ENCODE measurements around the gene PRKACB. TPM values are rescaled to one million over a fixed set of nuclear protein-coding genes. Genes with fewer than 3 reads are reported as not detected.

PRKACB gene
- polyA plus RNA-seq, 1 experiment, result 33.4 TPM

DNA sequence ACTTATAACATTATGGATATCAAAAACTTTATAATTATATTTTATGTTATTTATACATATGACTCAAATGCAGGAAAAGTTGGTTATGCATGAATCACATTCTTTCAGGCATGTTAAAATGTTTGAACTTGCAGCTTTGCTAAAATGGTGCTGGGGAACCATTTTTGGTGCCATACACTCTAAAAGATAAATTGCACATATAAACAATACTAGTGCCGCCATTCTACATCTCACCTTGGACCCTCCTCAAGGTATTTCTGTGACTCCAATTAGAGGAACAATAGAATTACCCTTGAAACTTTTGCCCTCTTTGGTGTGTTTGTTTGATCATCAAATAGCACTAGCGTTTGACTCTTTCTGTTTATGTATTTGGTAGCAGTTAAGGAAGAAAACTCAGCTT, 997 bp downstream of the PRKACB start:
- Histone ChIP-seq H3K27ac (ENCODE audit: low read depth, low read length) (no peak overlapping the region), H3K4me3 (ENCODE audit: low read depth, low read length) (no peak overlapping the region), H3K27me3 (ENCODE audit: control insufficient read depth, insufficient read depth, low read length) (no peaks in the 10 kb centered on the region), H3K9me3 (ENCODE audit: control insufficient read depth, insufficient read depth, low read length) (no peaks in the 10 kb centered on the region)
- ChIA-PET POLR2A (no interaction called here), CTCF (interaction anchor here (0.7 to 12.7 kb wide), 7 partner anchors 20 to 790 kb away, joined by 3 to 226 read pairs (median 4); no protein-coding TSS in a partner anchor)
- TF ChIP-seq CTCF (IDR thresholded peaks at IDR 0.05; ENCODE audit: low read depth, low read length), result no peak
- no peak for DNase-seq (ENCODE audit: low read depth, low spot score)

GRCh38 chr1:84146411-84147032, 2.5 kb downstream of the PRKACB start:
- no peaks in the 10 kb centered on the region for H3K9me3 ChIP-seq (ENCODE audit: control insufficient read depth, insufficient read depth, low read length)
- POLR2A ChIA-PET, result interaction anchor here (1.4 kb wide), 1 partner anchor 9 kb away, joined by 3 read pairs; no protein-coding TSS in a partner anchor
- H3K27ac ChIP-seq (ENCODE audit: low read depth, low read length), result no peak overlapping the region
- no peak overlapping the region for H3K4me3 ChIP-seq (ENCODE audit: low read depth, low read length)
- H3K27me3 ChIP-seq (ENCODE audit: control insufficient read depth, insufficient read depth, low read length), result no peaks in the 10 kb centered on the region
- TF ChIP-seq CTCF (IDR thresholded peaks at IDR 0.05; ENCODE audit: low read depth, low read length), result no peak
- DNase-seq (ENCODE audit: low read depth, low spot score), result peak; percentile 30
- CTCF ChIA-PET, result interaction anchor here (0.6 to 12.7 kb wide), 4 partner anchors 287 to 626 kb away, joined by 3 to 226 read pairs (median 16); no protein-coding TSS in a partner anchor

DNA sequence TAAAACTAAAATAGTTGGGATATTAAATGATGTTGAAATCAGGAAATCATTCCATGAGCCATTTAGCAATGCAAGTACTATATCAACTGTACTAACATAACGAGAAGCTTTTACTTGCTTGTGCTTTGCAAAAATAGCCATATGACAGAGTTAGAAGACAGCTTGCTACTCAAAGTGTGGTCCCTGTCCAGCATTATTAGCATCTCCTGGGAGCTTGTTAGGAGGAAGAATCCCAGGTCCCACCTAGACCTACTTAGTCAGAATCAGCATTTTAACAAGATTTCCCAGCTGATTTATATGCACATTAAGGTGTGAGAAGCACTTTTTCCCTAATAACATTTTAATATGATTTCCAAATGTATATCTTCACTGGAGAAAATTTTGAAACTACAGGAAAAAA, 4.7 kb downstream of the PRKACB start:
- Histone ChIP-seq H3K4me3 (ENCODE audit: low read depth, low read length) (no peak overlapping the region), H3K9me3 (ENCODE audit: control insufficient read depth, insufficient read depth, low read length) (no peaks in the 10 kb centered on the region), H3K27ac (ENCODE audit: low read depth, low read length) (no peak overlapping the region), H3K27me3 (ENCODE audit: control insufficient read depth, insufficient read depth, low read length) (no peaks in the 10 kb centered on the region)
- no peak for DNase-seq (ENCODE audit: low read depth, low spot score)
- TF ChIP-seq CTCF (IDR thresholded peaks at IDR 0.05; ENCODE audit: low read depth, low read length), result no peak
- ChIA-PET POLR2A (no interaction called here), CTCF (interaction anchor here (0.6 to 12.7 kb wide), 3 partner anchors 285 to 797 kb away, joined by 3 to 226 read pairs (median 4); no protein-coding TSS in a partner anchor)

DNA sequence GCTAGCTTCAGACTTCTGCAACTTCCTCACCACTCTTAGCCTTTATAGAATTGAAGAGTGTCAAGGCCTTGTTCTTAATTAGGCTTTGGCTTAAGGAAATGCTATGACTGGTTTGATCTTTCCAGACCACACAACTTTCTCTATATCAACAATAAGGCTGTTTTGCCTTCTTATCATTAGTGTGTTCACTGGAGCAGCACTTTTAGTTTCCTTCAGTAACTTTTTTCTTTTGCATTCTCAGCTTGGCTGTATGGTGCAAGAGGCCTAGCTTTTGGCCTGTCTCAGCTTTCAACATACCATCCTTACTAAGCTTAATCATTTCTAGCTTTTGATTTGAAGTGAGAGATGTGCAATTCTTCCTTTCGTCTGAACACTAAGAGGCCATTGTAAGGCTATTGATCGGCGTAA, 8.6 kb downstream of the PRKACB start:
- no peak overlapping the region for H3K4me3 ChIP-seq (ENCODE audit: low read depth, low read length)
- no peak overlapping the region for H3K27ac ChIP-seq (ENCODE audit: low read depth, low read length)
- no peaks in the 10 kb centered on the region for H3K27me3 ChIP-seq (ENCODE audit: control insufficient read depth, insufficient read depth, low read length)
- H3K9me3 ChIP-seq (ENCODE audit: control insufficient read depth, insufficient read depth, low read length), result no peaks in the 10 kb centered on the region
- POLR2A ChIA-PET, result no interaction called here
- DNase-seq (ENCODE audit: low read depth, low spot score), result no peak
- TF ChIP-seq CTCF (IDR thresholded peaks at IDR 0.05; ENCODE audit: low read depth, low read length), result no peak
- CTCF ChIA-PET, result interaction anchor here (1.3 to 1.5 kb wide), 2 partner anchors 11 to 619 kb away, joined by 5 to 6 read pairs; no protein-coding TSS in a partner anchor

GRCh38 chr1:84155517-84155916, 11.4 kb downstream of the PRKACB start:
- Histone ChIP-seq H3K9me3 (ENCODE audit: control insufficient read depth, insufficient read depth, low read length) (no peaks in the 10 kb centered on the region), H3K27me3 (ENCODE audit: control insufficient read depth, insufficient read depth, low read length) (no peaks in the 10 kb centered on the region), H3K4me3 (ENCODE audit: low read depth, low read length) (no peak overlapping the region), H3K27ac (ENCODE audit: low read depth, low read length) (no peak overlapping the region)
- ChIA-PET POLR2A (interaction anchor here (0.9 kb wide), 1 partner anchor 9 kb away, joined by 3 read pairs; no protein-coding TSS in a partner anchor), CTCF (interaction anchor here (1.7 kb wide), 1 partner anchor 278 kb away, joined by 8 read pairs; no protein-coding TSS in a partner anchor)
- no peak for TF ChIP-seq CTCF (IDR thresholded peaks at IDR 0.05; ENCODE audit: low read depth, low read length)
- no peak for DNase-seq (ENCODE audit: low read depth, low spot score)

Data from AG04450 (cell line).